HEK293 (cell line): ENCODE data around the gene ID1.

Experiments used
- CTCF ChIA-PET: fragments of 350-600 bp; formaldehyde crosslinking; extraction: SDS; loops from one replicate; lab custom pipeline; 2021; ENCODE audit warnings: antibody characterized with exemption; lab: Yijun Ruan, JAX
- POLR2A ChIA-PET: fragments of 300-600 bp; formaldehyde crosslinking; extraction: SDS; loops from one replicate; lab custom pipeline; 2020; ENCODE audit warnings: antibody characterized with exemption, inconsistent platforms; lab: Yijun Ruan, JAX
- H3K27ac ChIP-seq: fragments of 200-500 bp; sonication (Bioruptor generic); 2 replicates; pipeline ENCODE4 v1.5.1; 2014; ENCODE audit warnings: low read depth, low read length, control low read depth, inconsistent platforms; ENCODE audit errors: extremely low read depth
- H3K36me3 ChIP-seq, 2 experiments: fragments of 200-500 bp in 1 of 2; sonication (Bioruptor generic) in 1 of 2; 1 replicate in 1 of 2; 2 replicates in 1 of 2; pipeline ENCODE4 v1.5.1; 2014 to 2017; ENCODE audit warnings: inconsistent platforms in 2 of 2, low read length in 2 of 2; ENCODE audit not compliant: control insufficient read depth in 2 of 2, insufficient read depth in 1 of 2
- H3K4me1 ChIP-seq: fragments of 200-500 bp; sonication (Bioruptor generic); 2 replicates; pipeline ENCODE4 v1.5.1; 2014; ENCODE audit warnings: mild to moderate bottlenecking, low read length, inconsistent platforms; ENCODE audit not compliant: control insufficient read depth, insufficient read depth
- H3K4me3 ChIP-seq: 2 replicates; pipeline ENCODE4 v1.5.1; 2011; ENCODE audit warnings: low read depth, mild to moderate bottlenecking, control low read depth, low read length, moderate library complexity
- H3K9me3 ChIP-seq: fragments of 200-500 bp; sonication (Bioruptor generic); 2 replicates; pipeline ENCODE4 v1.5.1; 2014; ENCODE audit warnings: low read depth, low read length, inconsistent platforms; ENCODE audit not compliant: control insufficient read depth, insufficient read depth
- GLIS1 ChIP-seq: fragments of 450-650 bp; formaldehyde crosslinking; IDR thresholded peaks from 2 replicates; pipeline ENCODE4 v1.5.1; 2016; ENCODE audit warnings: missing biosample characterization, missing genetic modification characterization
- PRDM1 ChIP-seq: fragments of 450-650 bp; formaldehyde crosslinking; IDR thresholded peaks from 2 replicates; pipeline ENCODE4; 2016; ENCODE audit warnings: missing biosample characterization, missing genetic modification characterization
- SCRT1 ChIP-seq: fragments of 450-650 bp; formaldehyde crosslinking; IDR thresholded peaks from 2 replicates; pipeline ENCODE4 v1.5.1; 2016; ENCODE audit warnings: missing biosample characterization, missing genetic modification characterization, borderline replicate concordance
- SCRT2 ChIP-seq: fragments of 450-650 bp; formaldehyde crosslinking; IDR thresholded peaks from 2 replicates; pipeline ENCODE4 v1.5.1; 2016; ENCODE audit warnings: missing biosample characterization, missing genetic modification characterization
- ZFP69B ChIP-seq: fragments of 450-650 bp; formaldehyde crosslinking; IDR thresholded peaks from 2 replicates; pipeline ENCODE4 v1.5.1; 2016; ENCODE audit warnings: missing biosample characterization, missing genetic modification characterization
- ZNF16 ChIP-seq: fragments of 450-650 bp; formaldehyde crosslinking; IDR thresholded peaks from 2 replicates; pipeline ENCODE4 v1.5.1; 2016; ENCODE audit warnings: low read depth, missing biosample characterization, missing genetic modification characterization
- ZNF626 ChIP-seq: fragments of 450-650 bp; sonication (Bioruptor Pico); formaldehyde crosslinking; IDR thresholded peaks from 2 replicates; pipeline ENCODE4 v1.5.1; 2018; ENCODE audit warnings: missing biosample characterization, missing genetic modification characterization, inconsistent platforms
- ZSCAN18 ChIP-seq: fragments of 450-650 bp; formaldehyde crosslinking; IDR thresholded peaks from 2 replicates; pipeline ENCODE4 v1.5.1; 2016; ENCODE audit warnings: missing biosample characterization, missing genetic modification characterization

ID1 gene

GRCh38 chr20:31562241-31562640, 42.8 kb upstream of the ID1 start:
- Histone ChIP-seq H3K36me3 (peaks cover 13 to 89% of the 10 kb centered on the region in 2 experiments; a peak in 2 of 3 replicates), H3K27ac (no peak overlapping the region)
- TF ChIP-seq ZNF626 (no peak), PRDM1 (tag by site-specific recombination) (0 out of 2 replicates have a peak, but pooled peaks have one; percentile 5)
- TF ChIP-seq, all 188 proteins: peak for 1
- Histone ChIP-seq H3K4me3 (no peak overlapping the region), H3K9me3 (no peaks in the 10 kb centered on the region), H3K4me1 (0 out of 2 replicates have a peak, but pooled peaks cover 2% of the 10 kb centered on the region)
- ChIA-PET CTCF (interaction anchor here (0.6 to 25.7 kb wide), 21 partner anchors 8 to 445 kb away, joined by 3 to 1204 read pairs (median 6); partner anchors contain the start of genes BCL2L1 and ID1), POLR2A (interaction anchor here (0.6 to 3.4 kb wide), 10 partner anchors 11 to 161 kb away, joined by 3 to 24 read pairs (median 6); partner anchors contain the start of gene ID1)

DNA sequence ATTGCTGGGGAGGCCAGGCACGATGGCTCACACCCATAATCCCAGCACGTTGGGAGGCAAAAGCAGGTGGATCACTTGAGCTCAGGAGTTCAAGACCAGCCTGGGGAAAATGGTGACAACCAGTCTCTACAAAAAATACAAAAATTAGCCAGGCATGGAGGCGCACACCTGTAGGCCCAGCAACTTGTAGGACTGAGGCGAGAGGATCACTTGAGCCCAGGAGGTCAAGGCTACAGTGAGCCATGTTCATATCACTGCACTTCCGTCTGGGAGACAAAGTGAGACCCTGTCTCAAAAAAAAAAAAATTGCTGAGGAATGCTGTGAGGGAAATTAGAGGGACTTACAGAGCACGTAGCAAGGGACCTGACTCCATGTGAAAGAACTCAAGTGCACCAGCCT, 40.8 kb upstream of the ID1 start:
- peaks cover 18 to 90% of the 10 kb centered on the region in 2 experiments; a peak in 2 of 3 replicates for H3K36me3 ChIP-seq
- H3K4me1 ChIP-seq, result 0 out of 2 replicates have a peak, but pooled peaks cover 2% of the 10 kb centered on the region
- no peaks in the 10 kb centered on the region for H3K9me3 ChIP-seq
- no peak overlapping the region for H3K27ac ChIP-seq
- ChIA-PET POLR2A (interaction anchor here (1.1 kb wide), 1 partner anchor 41 kb away, joined by 3 read pairs; the partner anchor contains the start of gene ID1), CTCF (interaction anchor here (0.6 to 25.7 kb wide), 3 partner anchors 10 to 80 kb away, joined by 4 to 1204 read pairs (median 17); partner anchors contain the start of gene ID1)
- no peak overlapping the region for H3K4me3 ChIP-seq
- TF ChIP-seq ZFP69B (tag by site-specific recombination), result 0 out of 2 replicates have a peak, but pooled peaks have one; percentile 32
- TF ChIP-seq ZSCAN18 (tag by site-specific recombination), result no peak
- peak; percentile 60; the same call in 1 of the 2 replicates for TF ChIP-seq SCRT1

GRCh38 chr20:31565699-31566318, 39.3 kb upstream of the ID1 start:
- CTCF ChIA-PET, result interaction anchor here (0.7 to 25.7 kb wide), 4 partner anchors 45 to 156 kb away, joined by 3 to 1204 read pairs (median 6); partner anchors contain the start of genes BCL2L1 and ID1
- Histone ChIP-seq H3K4me3 (no peak overlapping the region), H3K36me3 (peaks cover 19 to 85% of the 10 kb centered on the region in 2 experiments; a peak in 2 of 3 replicates), H3K4me1 (0 out of 2 replicates have a peak, but pooled peaks cover 2% of the 10 kb centered on the region), H3K9me3 (no peaks in the 10 kb centered on the region), H3K27ac (no peak overlapping the region)
- no peak for TF ChIP-seq ZSCAN18 (tag by site-specific recombination)
- TF ChIP-seq SCRT2 (tag by site-specific recombination), result peak; percentile 78
- POLR2A ChIA-PET, result interaction anchor here (1.8 to 8.7 kb wide), 3 partner anchors 40 to 158 kb away, joined by 4 to 255 read pairs (median 39); partner anchors contain the start of gene ID1

DNA sequence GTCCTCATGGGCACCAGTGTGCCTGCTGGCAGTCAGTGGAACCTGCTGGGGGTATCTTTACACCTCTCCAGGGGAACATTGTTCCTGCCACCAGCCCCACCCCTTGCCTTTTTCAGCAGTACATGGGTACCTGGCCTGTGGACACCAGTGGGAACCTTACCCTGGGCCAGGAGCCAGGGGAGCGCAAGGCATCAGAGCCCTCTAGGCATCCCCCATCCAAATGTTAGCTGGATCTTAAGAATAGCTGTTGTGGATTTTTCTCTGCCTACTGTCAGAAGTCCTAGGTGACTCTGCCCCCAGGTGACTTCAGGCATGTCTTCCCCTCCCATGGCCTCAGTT, 38.8 kb upstream of the ID1 start:
- Histone ChIP-seq H3K36me3 (peaks cover 19 to 81% of the 10 kb centered on the region in 2 experiments; a peak in 2 of 3 replicates), H3K4me1 (0 out of 2 replicates have a peak, but pooled peaks cover 2% of the 10 kb centered on the region)
- POLR2A ChIA-PET, result interaction anchor here (1.8 to 8.7 kb wide), 3 partner anchors 39 to 157 kb away, joined by 4 to 255 read pairs (median 39); partner anchors contain the start of gene ID1

More for the DNA sequence above, 38.8 kb upstream of the ID1 start:
- no peak overlapping the region for H3K27ac ChIP-seq
- TF ChIP-seq ZNF16 (tag by site-specific recombination) (no peak), GLIS1 (peak; percentile 90)
- TF ChIP-seq, all 188 proteins: peak for 1
- Histone ChIP-seq H3K9me3 (no peaks in the 10 kb centered on the region), H3K4me3 (no peak overlapping the region)
- CTCF ChIA-PET, result interaction anchor here (0.5 to 25.7 kb wide), 5 partner anchors 7 to 156 kb away, joined by 3 to 1204 read pairs (median 4); partner anchors contain the start of genes BCL2L1 and ID1
